ENCODE data around the gene ARHGAP1. TPM values are rescaled to one million over a fixed set of nuclear protein-coding genes. Genes with fewer than 3 reads are reported as not detected.

Gene ARHGAP1
- total and polyA plus RNA-seq, 7 donors = 12.5 to 36.1 (median 27.7) TPM

DNA sequence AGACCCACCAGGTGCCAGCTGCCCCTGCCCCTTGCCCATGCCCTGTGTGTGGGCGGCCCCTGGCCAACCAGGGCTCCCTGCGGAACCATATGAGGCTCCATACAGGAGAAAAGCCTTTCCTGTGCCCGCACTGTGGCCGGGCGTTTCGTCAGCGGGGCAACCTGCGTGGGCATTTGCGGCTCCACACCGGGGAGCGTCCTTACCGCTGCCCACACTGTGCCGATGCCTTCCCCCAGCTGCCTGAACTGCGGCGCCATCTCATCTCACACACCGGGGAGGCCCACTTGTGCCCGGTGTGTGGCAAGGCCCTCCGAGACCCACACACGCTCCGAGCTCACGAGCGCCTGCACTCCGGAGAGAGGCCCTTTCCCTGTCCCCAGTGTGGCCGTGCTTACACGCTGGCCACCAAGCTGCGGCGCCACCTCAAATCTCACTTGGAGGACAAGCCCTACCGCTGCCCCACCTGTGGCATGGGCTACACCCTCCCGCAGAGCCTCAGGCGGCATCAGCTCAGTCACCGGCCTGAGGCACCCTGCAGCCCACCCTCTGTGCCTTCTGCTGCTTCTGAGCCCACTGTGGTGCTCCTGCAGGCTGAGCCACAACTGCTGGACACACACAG lies 4.8 kb upstream of the ARHGAP1 start:
- 95 to 96% (median 95%) methylated on average over 31 of the region's 31 CpGs for WGBS, 3 donors
- no peaks in the 10 kb centered on the region for H3K27me3 ChIP-seq (ENCODE audit: insufficient read depth in 3 of 3, low read length in 2 of 3)
- intact Hi-C loops (cut with DNase I) = no loop called here
- no peaks in the 10 kb centered on the region for H3K9me3 ChIP-seq
- ATAC-seq (no peak), DNase-seq (no peak)
- H3K36me3 ChIP-seq (ENCODE audit: insufficient read depth in 1 of 2, low read depth in 1 of 2) = peaks cover 9 to 55% of the 10 kb centered on the region in 2 donors
- TF ChIP-seq, protein P1, sequence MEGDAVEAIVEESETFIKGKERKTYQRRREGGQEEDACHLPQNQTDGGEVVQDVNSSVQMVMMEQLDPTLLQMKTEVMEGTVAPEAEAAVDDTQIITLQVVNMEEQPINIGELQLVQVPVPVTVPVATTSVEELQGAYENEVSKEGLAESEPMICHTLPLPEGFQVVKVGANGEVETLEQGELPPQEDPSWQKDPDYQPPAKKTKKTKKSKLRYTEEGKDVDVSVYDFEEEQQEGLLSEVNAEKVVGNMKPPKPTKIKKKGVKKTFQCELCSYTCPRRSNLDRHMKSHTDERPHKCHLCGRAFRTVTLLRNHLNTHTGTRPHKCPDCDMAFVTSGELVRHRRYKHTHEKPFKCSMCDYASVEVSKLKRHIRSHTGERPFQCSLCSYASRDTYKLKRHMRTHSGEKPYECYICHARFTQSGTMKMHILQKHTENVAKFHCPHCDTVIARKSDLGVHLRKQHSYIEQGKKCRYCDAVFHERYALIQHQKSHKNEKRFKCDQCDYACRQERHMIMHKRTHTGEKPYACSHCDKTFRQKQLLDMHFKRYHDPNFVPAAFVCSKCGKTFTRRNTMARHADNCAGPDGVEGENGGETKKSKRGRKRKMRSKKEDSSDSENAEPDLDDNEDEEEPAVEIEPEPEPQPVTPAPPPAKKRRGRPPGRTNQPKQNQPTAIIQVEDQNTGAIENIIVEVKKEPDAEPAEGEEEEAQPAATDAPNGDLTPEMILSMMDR (IDR thresholded peaks at IDR 0.05) = no peak
- peaks cover 15% of the 10 kb centered on the region for H3K4me1 ChIP-seq
- no peak overlapping the region for H3K4me3 ChIP-seq
- H3K27ac ChIP-seq = no peak overlapping the region

DNA sequence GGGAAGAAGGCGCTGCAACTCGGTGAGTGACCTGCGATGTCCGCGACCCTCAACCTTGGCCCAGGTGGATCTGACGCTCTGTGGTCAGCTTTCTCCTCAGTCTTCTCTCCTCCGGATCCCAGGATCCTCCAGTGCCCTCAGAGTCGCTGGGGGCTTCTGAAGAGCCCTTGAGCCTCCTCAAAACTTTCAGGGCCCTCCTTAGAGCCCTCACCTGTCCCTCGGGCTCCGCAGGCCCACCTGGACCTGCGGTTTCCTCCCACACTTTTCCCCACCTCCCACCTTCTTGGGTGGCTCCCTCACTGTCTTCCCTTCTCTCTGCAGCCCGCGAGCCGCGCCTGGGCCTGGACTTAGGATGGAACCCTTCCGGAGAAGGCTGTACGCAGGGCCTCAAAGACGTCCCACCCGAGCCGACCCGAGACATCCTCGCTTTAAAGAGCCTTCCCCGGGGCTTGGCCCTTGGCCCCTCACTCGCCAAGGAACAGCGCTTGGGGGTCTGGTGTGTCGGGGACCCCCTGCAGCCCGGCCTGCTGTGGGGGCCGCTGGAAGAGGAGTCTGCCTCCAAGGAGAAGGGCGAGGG lies 747 bp upstream of the ARHGAP1 start:
- WGBS, 3 donors = 0 to 1% (median 1%) methylated on average over 29 of the region's 29 CpGs
- peak in 1 of 4 donors; percentile 0 for ATAC-seq
- Histone ChIP-seq H3K9me3 (no peaks in the 10 kb centered on the region), H3K27me3 (ENCODE audit: insufficient read depth in 3 of 3, low read length in 2 of 3) (no peaks in the 10 kb centered on the region), H3K4me1 (peaks cover 50% of the 10 kb centered on the region), H3K36me3 (ENCODE audit: insufficient read depth in 1 of 2, low read depth in 1 of 2) (peaks cover 9 to 48% of the 10 kb centered on the region in 2 donors), H3K4me3 (peak overlapping the region; percentile 99), H3K27ac (peak overlapping the region; percentile 99)
- no peak for DNase-seq
- TF ChIP-seq, protein P1 (IDR thresholded peaks at IDR 0.05) = no peak
- intact Hi-C loops (cut with DNase I) = no loop called here

DNA sequence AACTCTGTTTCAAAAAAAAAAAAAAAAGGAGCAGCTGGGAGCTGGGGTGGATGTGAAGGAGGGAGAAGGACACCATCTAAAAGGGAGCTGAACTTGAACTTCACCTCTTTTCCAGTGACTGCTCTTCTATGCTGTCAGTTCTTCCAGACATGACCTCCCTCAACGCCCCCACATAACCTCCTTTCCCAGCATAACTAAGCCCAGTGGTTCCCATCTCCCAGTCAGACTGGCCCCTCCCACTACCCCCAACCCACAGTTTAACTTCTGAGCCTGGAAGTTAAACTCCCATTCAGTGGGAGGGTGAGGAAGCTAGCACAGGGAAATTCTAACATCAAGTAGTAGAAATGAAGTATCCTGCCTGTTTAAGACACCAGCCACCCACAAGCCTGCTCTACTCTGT lies 1.8 kb downstream of the ARHGAP1 start:
- H3K9me3 ChIP-seq = no peaks in the 10 kb centered on the region
- H3K4me1 ChIP-seq = peaks cover 56% of the 10 kb centered on the region
- H3K27me3 ChIP-seq (ENCODE audit: insufficient read depth in 3 of 3, low read length in 2 of 3) = no peaks in the 10 kb centered on the region
- 32 to 60% (median 50%) methylated on average over 1 of the region's 1 CpG for WGBS, 3 donors
- TF ChIP-seq, protein P1 (IDR thresholded peaks at IDR 0.05) = no peak
- intact Hi-C loops (cut with DNase I) = no loop called here
- H3K4me3 ChIP-seq = peak overlapping the region; percentile 99
- no peak overlapping the region for H3K27ac ChIP-seq
- peaks cover 9 to 44% of the 10 kb centered on the region in 2 donors for H3K36me3 ChIP-seq (ENCODE audit: insufficient read depth in 1 of 2, low read depth in 1 of 2)
- DNase-seq (no peak), ATAC-seq (no peak)

DNA sequence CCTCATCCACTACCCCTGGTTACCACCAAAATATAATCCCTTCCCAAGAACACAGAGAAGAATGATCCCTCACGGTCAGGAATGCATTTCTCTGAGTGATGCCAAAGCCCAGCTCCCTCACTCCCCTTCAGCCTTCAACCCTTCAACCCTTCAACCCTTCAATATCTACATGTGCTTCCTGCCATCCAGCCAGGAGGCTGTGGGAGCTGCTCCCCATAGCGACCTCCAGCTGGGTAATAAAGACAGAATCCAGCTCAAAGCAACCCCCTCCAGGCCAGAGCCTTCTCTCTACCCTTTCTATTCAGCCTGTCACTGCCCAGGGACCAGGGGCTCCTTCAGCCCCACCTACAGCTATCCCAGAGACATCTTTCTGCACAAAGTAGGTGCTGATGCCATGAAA lies 2.7 kb downstream of the ARHGAP1 start:
- intact Hi-C loops (cut with DNase I) = no loop called here
- ATAC-seq = no peak
- peak overlapping the region; percentile 81 for H3K27ac ChIP-seq
- no peaks in the 10 kb centered on the region for H3K27me3 ChIP-seq (ENCODE audit: insufficient read depth in 3 of 3, low read length in 2 of 3)
- H3K4me3 ChIP-seq = no peak overlapping the region
- 28 to 45% (median 31%) methylated on average over 2 of the region's 2 CpGs for WGBS, 3 donors
- H3K4me1 ChIP-seq = peaks cover 56% of the 10 kb centered on the region
- no peaks in the 10 kb centered on the region for H3K9me3 ChIP-seq
- DNase-seq = no peak
- H3K36me3 ChIP-seq (ENCODE audit: insufficient read depth in 1 of 2, low read depth in 1 of 2) = peaks cover 5 to 43% of the 10 kb centered on the region in 2 donors
- TF ChIP-seq, protein P1 (IDR thresholded peaks at IDR 0.05) = no peak
